ENCODE measurements around the gene RPL13. TPM values are rescaled to one million over a fixed set of nuclear protein-coding genes. Genes with fewer than 3 reads are reported as not detected.
A peak's percentile ranks its signal among the peaks of the same experiment; 100 is the strongest.

RPL13 gene
- polyA plus RNA-seq, 4 donors, result 3,166 to 8,355 (median 5,738) TPM

DNA sequence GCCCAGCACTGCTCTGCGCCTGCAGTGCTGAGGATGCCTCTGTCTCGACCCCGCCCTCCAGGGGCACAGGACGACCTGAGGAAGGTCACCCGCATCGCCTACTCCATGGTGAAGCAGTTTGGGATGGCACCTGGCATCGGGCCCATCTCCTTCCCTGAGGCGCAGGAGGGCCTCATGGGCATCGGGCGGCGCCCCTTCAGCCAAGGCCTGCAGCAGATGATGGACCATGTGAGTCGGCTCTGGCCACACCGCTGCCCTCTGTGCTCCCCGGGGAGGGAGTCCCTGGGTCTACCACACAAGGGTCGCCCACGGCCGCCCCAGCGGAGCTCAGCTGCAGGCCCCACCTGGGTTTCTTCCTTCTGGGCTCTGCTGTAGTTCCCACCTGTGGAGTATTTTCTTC lies 6.7 kb upstream of the RPL13 start:
- FAIRE-seq, result no peak
- Histone ChIP-seq H3K27ac (ENCODE audit: low read depth in 1 of 3, low read length in 2 of 3) (no peak overlapping the region), H3K4me1 (ENCODE audit: control insufficient read depth in 3 of 3, insufficient read depth in 2 of 3, low read depth in 1 of 3, low read length in 2 of 3) (no peaks in the 10 kb centered on the region), H3K27me3 (ENCODE audit: control insufficient read depth in 3 of 3, insufficient read depth in 3 of 3, low read length in 3 of 3) (no peaks in the 10 kb centered on the region), H3K4me3 (ENCODE audit: low read depth in 1 of 3, low read length in 3 of 3) (no peak overlapping the region), H3K9me3 (ENCODE audit: control insufficient read depth in 2 of 2, insufficient read depth in 1 of 2, low read depth in 1 of 2, low read length in 1 of 2) (no peaks in the 10 kb centered on the region), H3K36me3 (ENCODE audit: control insufficient read depth in 3 of 3, insufficient read depth in 2 of 3, low read depth in 1 of 3, low read length in 3 of 3) (peaks cover 3 to 94% (median 8%) of the 10 kb centered on the region in 3 donors)
- no peak for DNase-seq
- 91 to 93% (median 92%) methylated on average over 11 to 18 of the region's 18 CpGs for WGBS, 3 donors

DNA sequence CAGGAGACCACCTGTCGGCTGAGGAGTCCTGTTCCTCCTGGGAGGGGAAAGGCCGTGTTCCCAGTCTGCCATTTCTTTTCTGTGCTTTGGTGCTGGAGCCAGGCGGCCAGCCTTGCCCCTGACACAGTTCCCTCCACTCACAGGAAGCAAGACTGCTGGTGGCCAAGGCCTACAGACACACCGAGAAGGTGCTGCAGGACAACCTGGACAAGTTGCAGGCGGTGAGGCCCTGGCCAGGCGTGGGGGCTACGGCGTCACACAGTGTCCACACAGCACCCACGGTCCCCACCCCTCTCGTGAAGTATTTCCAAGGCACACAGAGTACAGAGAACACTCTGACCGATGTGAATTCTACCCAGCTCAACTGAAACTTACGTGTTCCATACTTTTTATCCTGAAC lies 6.1 kb upstream of the RPL13 start:
- H3K27ac ChIP-seq (ENCODE audit: low read depth in 1 of 3, low read length in 2 of 3), result no peak overlapping the region
- H3K4me3 ChIP-seq (ENCODE audit: low read depth in 1 of 3, low read length in 3 of 3), result no peak overlapping the region
- FAIRE-seq (no peak), DNase-seq (no peak)
- no peaks in the 10 kb centered on the region for H3K4me1 ChIP-seq (ENCODE audit: control insufficient read depth in 3 of 3, insufficient read depth in 2 of 3, low read depth in 1 of 3, low read length in 2 of 3)
- WGBS, 3 donors, result 94 to 97% (median 97%) methylated on average over 12 of the region's 12 CpGs
- no peaks in the 10 kb centered on the region for H3K27me3 ChIP-seq (ENCODE audit: control insufficient read depth in 3 of 3, insufficient read depth in 3 of 3, low read length in 3 of 3)
- H3K36me3 ChIP-seq (ENCODE audit: control insufficient read depth in 3 of 3, insufficient read depth in 2 of 3, low read depth in 1 of 3, low read length in 3 of 3), result peaks cover 0 to 88% (median 8%) of the 10 kb centered on the region in 3 donors
- H3K9me3 ChIP-seq (ENCODE audit: control insufficient read depth in 2 of 2, insufficient read depth in 1 of 2, low read depth in 1 of 2, low read length in 1 of 2), result no peaks in the 10 kb centered on the region

DNA sequence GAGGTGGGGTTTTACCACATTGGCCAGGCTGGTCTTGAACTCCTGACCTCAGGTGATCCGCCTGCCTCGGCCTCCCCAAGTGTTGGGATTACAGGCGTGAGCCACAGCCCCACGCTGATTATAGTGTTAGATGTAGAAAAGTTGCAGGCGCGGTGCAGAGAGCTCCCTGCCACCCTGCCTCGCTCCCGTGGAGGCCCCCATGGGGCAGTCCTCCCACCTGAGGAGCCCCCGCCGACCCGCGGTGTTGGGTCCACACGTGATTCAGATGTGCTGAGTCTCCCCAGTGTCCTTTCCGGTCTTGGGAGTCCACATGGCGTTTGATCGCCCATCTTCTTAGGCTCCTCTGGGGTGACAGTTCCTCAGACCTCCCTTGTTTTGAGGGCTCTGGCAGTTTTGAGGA lies 5.2 kb upstream of the RPL13 start:
- Histone ChIP-seq H3K9me3 (ENCODE audit: control insufficient read depth in 2 of 2, insufficient read depth in 1 of 2, low read depth in 1 of 2, low read length in 1 of 2) (no peaks in the 10 kb centered on the region), H3K36me3 (ENCODE audit: control insufficient read depth in 3 of 3, insufficient read depth in 2 of 3, low read depth in 1 of 3, low read length in 3 of 3) (peaks cover 0 to 80% (median 8%) of the 10 kb centered on the region in 3 donors), H3K4me1 (ENCODE audit: control insufficient read depth in 3 of 3, insufficient read depth in 2 of 3, low read depth in 1 of 3, low read length in 2 of 3) (peaks cover 0 to 4% (median 0%) of the 10 kb centered on the region in 3 donors), H3K27me3 (ENCODE audit: control insufficient read depth in 3 of 3, insufficient read depth in 3 of 3, low read length in 3 of 3) (no peaks in the 10 kb centered on the region), H3K27ac (ENCODE audit: low read depth in 1 of 3, low read length in 2 of 3) (no peak overlapping the region), H3K4me3 (ENCODE audit: low read depth in 1 of 3, low read length in 3 of 3) (no peak overlapping the region)
- DNase-seq, result no peak
- FAIRE-seq, result no peak
- 94 to 97% (median 94%) methylated on average over 16 of the region's 16 CpGs for WGBS, 3 donors

DNA sequence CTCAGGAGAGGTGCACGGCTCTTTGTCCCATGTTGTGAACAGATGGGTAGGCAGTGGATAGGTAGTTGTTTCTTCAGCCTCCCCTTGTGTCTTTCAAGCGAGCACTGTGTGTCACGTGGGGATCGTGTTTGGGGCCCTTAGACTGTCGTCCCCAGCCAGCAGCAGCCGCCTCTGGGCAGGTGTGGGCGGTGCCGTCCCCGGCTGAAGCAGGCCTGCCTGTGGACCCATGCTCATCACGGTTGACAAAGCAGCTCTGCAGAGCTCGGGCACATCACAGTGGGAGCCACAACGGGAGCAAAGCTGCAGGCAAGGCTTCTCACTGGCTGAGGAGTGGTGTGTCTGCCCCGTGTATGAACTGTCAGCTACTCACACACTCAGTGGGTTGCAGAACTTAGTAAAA lies 4.7 kb upstream of the RPL13 start:
- H3K4me3 ChIP-seq (ENCODE audit: low read depth in 1 of 3, low read length in 3 of 3), result no peak overlapping the region
- no peak overlapping the region for H3K27ac ChIP-seq (ENCODE audit: low read depth in 1 of 3, low read length in 2 of 3)
- FAIRE-seq (no peak), DNase-seq (no peak)
- H3K36me3 ChIP-seq (ENCODE audit: control insufficient read depth in 3 of 3, insufficient read depth in 2 of 3, low read depth in 1 of 3, low read length in 3 of 3), result peaks cover 0 to 75% (median 8%) of the 10 kb centered on the region in 3 donors
- WGBS, 3 donors, result 90 to 92% (median 90%) methylated on average over 13 of the region's 13 CpGs
- H3K27me3 ChIP-seq (ENCODE audit: control insufficient read depth in 3 of 3, insufficient read depth in 3 of 3, low read length in 3 of 3), result no peaks in the 10 kb centered on the region
- no peaks in the 10 kb centered on the region for H3K9me3 ChIP-seq (ENCODE audit: control insufficient read depth in 2 of 2, insufficient read depth in 1 of 2, low read depth in 1 of 2, low read length in 1 of 2)
- peaks cover 0 to 4% (median 0%) of the 10 kb centered on the region in 3 donors for H3K4me1 ChIP-seq (ENCODE audit: control insufficient read depth in 3 of 3, insufficient read depth in 2 of 3, low read depth in 1 of 3, low read length in 2 of 3)

DNA sequence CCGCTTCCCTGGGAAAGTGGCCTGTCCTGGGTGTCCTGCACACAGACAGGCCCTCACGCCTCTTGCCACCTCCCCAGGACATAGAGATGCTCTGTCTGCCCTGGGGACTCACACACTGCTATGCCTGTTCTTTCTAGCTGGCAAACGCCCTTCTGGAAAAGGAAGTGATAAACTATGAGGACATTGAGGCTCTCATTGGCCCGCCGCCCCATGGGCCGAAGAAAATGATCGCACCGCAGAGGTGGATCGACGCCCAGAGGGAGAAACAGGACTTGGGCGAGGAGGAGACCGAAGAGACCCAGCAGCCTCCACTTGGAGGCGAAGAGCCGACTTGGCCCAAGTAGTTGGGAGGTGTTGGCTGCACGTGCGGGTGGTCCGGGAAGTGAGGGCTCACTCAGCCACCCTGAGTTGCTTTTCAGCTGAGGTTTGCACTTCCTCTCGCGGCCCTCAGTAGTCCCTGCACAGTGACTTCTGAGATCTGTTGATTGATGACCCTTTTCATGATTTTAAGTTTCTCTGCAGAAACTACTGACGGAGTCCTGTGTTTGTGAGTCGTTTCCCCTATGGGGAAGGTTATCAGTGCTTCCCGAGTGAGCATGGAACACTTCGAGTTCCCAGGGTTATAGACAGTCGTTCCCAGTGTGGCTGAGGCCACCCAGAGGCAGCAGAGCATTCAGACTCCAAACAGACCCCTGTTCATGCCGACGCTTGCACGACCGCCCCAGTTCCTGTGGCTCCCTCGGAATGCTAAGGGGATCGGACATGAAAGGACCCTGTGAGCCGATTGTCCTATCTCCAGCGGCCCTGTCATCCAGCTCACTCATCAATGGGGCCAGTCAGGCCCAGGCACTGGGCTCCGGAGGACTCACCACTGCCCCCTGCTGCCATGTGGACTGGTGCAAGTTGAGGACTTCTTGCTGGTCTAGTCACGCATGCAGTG lies 3.5 kb upstream of the RPL13 start:
- 59 to 68% (median 64%) methylated on average over 34 of the region's 34 CpGs for WGBS, 3 donors
- Histone ChIP-seq H3K9me3 (ENCODE audit: control insufficient read depth in 2 of 2, insufficient read depth in 1 of 2, low read depth in 1 of 2, low read length in 1 of 2) (no peaks in the 10 kb centered on the region), H3K36me3 (ENCODE audit: control insufficient read depth in 3 of 3, insufficient read depth in 2 of 3, low read depth in 1 of 3, low read length in 3 of 3) (peaks cover 0 to 72% (median 7%) of the 10 kb centered on the region in 3 donors), H3K27ac (ENCODE audit: low read depth in 1 of 3, low read length in 2 of 3) (peak overlapping the region in 1 of 3 donors; percentile 17), H3K27me3 (ENCODE audit: control insufficient read depth in 3 of 3, insufficient read depth in 3 of 3, low read length in 3 of 3) (no peaks in the 10 kb centered on the region), H3K4me1 (ENCODE audit: control insufficient read depth in 3 of 3, insufficient read depth in 2 of 3, low read depth in 1 of 3, low read length in 2 of 3) (peaks cover 0 to 9% (median 0%) of the 10 kb centered on the region in 3 donors), H3K4me3 (ENCODE audit: low read depth in 1 of 3, low read length in 3 of 3) (no peak overlapping the region)
- no peak for FAIRE-seq
- DNase-seq, result peak; percentile 81 to 85

DNA sequence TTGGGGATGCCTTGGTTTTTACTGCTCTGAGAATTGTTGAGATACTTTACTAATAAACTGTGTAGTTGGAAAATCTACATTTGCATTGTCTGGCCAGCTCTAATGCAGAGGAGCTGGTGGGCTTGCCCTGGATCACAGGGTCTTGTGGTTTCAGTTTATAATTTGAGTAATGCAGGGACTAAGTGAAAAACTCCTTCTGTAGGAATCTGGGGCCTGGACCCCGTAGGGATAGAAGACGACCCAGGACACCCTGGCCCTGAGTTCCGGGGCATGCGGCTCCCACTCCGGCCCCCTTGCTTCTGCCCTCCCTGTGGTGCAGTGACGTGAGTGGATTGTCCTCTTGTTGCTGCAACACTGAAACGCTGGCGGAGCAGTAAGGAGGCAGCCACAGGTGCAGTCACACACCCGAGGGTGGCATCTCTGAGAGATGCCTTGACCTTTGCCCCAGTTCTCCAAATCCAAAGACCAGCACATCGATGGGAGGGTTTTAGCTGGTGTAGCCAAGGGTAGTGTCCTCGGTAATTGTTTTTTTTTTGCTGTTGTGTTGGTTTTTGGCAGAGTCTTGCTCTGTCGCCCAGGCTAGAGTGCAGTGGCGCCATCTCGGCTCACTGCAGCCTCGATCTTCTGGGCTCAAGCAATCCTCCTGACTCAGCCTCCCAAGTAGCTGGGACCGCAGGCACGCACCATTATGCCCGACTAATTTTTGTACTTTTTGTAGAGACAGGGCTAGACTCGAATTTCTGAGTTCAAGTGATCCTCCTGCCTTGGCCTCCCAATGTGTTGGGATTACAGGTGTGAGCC lies 2.6 kb upstream of the RPL13 start:
- 54 to 78% (median 72%) methylated on average over 19 of the region's 19 CpGs for WGBS, 3 donors
- FAIRE-seq, result no peak
- H3K36me3 ChIP-seq (ENCODE audit: control insufficient read depth in 3 of 3, insufficient read depth in 2 of 3, low read depth in 1 of 3, low read length in 3 of 3), result peaks cover 2 to 72% (median 11%) of the 10 kb centered on the region in 3 donors

DNA sequence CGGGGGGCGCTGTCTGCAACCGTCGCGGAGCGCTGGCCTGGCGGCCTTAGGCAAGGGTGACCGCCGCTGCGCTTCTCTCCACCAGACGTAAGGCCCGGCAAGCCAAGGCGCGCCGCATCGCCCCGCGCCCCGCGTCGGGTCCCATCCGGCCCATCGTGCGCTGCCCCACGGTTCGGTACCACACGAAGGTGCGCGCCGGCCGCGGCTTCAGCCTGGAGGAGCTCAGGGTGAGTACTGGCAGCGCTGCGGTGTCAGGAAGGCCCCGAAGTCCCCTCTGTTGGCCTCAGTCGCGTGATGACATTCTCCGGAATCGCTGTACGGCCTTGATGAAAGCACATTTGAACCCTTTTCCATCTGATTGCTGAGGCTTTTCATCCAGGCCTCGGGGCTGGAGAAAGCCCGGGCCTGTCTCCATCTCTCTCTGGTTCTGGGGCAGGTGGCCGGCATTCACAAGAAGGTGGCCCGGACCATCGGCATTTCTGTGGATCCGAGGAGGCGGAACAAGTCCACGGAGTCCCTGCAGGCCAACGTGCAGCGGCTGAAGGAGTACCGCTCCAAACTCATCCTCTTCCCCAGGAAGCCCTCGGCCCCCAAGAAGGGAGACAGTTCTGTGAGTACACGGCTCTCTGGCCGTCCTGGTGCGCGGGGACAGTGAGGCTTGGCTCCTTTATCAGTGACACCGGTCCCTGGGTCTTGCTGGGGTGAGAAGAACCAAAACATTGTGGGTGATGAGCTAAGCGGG lies 831 bp downstream of the RPL13 start:
- Histone ChIP-seq H3K27me3 (ENCODE audit: control insufficient read depth in 3 of 3, insufficient read depth in 3 of 3, low read length in 3 of 3) (no peaks in the 10 kb centered on the region), H3K4me3 (ENCODE audit: low read depth in 1 of 3, low read length in 3 of 3) (peak overlapping the region; percentile 55 to 89 (median 79)), H3K4me1 (ENCODE audit: control insufficient read depth in 3 of 3, insufficient read depth in 2 of 3, low read depth in 1 of 3, low read length in 2 of 3) (peaks cover 2 to 50% (median 6%) of the 10 kb centered on the region in 3 donors), H3K9me3 (ENCODE audit: control insufficient read depth in 2 of 2, insufficient read depth in 1 of 2, low read depth in 1 of 2, low read length in 1 of 2) (peaks cover 0 to 4% of the 10 kb centered on the region in 2 donors), H3K36me3 (ENCODE audit: control insufficient read depth in 3 of 3, insufficient read depth in 2 of 3, low read depth in 1 of 3, low read length in 3 of 3) (peaks cover 12 to 65% (median 14%) of the 10 kb centered on the region in 3 donors), H3K27ac (ENCODE audit: low read depth in 1 of 3, low read length in 2 of 3) (peak overlapping the region; percentile 91 to 99 (median 96))
- FAIRE-seq (no peak), DNase-seq (peak; percentile 19 to 60)
- 1 to 4% (median 2%) methylated on average over 44 to 58 of the region's 58 CpGs for WGBS, 3 donors

More for the DNA sequence above, 2.6 kb upstream of the RPL13 start:
- peaks cover 0 to 17% (median 2%) of the 10 kb centered on the region in 3 donors for H3K4me1 ChIP-seq (ENCODE audit: control insufficient read depth in 3 of 3, insufficient read depth in 2 of 3, low read depth in 1 of 3, low read length in 2 of 3)
- peak overlapping the region in 1 of 3 donors; percentile 17 for H3K27ac ChIP-seq (ENCODE audit: low read depth in 1 of 3, low read length in 2 of 3)
- no peaks in the 10 kb centered on the region for H3K27me3 ChIP-seq (ENCODE audit: control insufficient read depth in 3 of 3, insufficient read depth in 3 of 3, low read length in 3 of 3)
- H3K9me3 ChIP-seq (ENCODE audit: control insufficient read depth in 2 of 2, insufficient read depth in 1 of 2, low read depth in 1 of 2, low read length in 1 of 2), result peaks cover 0 to 2% of the 10 kb centered on the region in 2 donors
- no peak overlapping the region for H3K4me3 ChIP-seq (ENCODE audit: low read depth in 1 of 3, low read length in 3 of 3)
- peak in 1 of 2 donors; percentile 62 for DNase-seq

Measured in small intestine (tissue), 7 donors.